CD14-positive monocyte (primary cell): ENCODE data around the gene CAMTA1. TPM values are rescaled to one million over a fixed set of nuclear protein-coding genes. Genes with fewer than 3 reads are reported as not detected.
A peak's percentile ranks its signal among the peaks of the same experiment; 100 is the strongest.

Experiments
- DNase-seq, 3 donors: peaks; one replicate each; pipeline ENCODE4 v3.0.0-alpha.2; 2011 to 2022
- H2AFZ ChIP-seq: 2 replicates; pipeline ENCODE4 v1.6.0; 2012; ENCODE audit warnings: mild to moderate bottlenecking, low read depth, low read length, inconsistent platforms; ENCODE audit not compliant: insufficient read depth, poor library complexity, severe bottlenecking
- H3K27ac ChIP-seq, 2 donors: 1 replicate in 1 of 2; 2 replicates in 1 of 2; pipeline ENCODE4 v1.5.1; 2012 to 2013; ENCODE audit warnings: low read length in 2 of 2, control low read depth in 1 of 2, inconsistent platforms in 1 of 2, low read depth in 1 of 2, mild to moderate bottlenecking in 1 of 2
- H3K27me3 ChIP-seq, 2 donors: one replicate each; pipeline versions ENCODE4 v1.6.0 to v1.6.1; 2011 to 2013; ENCODE audit warnings: low read length in 2 of 2; ENCODE audit not compliant: control insufficient read depth in 2 of 2, insufficient read depth in 2 of 2
- H3K36me3 ChIP-seq, 2 donors: replicated peaks in 1 of 2; 1 replicate in 1 of 2; 2 replicates in 1 of 2; pipeline versions ENCODE4 v1.5.1 to v1.6.1; 2012 to 2013; ENCODE audit warnings: low read length in 2 of 2, control low read depth in 1 of 2, inconsistent platforms in 1 of 2, mild to moderate bottlenecking in 1 of 2; ENCODE audit not compliant: insufficient read depth in 2 of 2, control insufficient read depth in 1 of 2
- H3K4me1 ChIP-seq, 2 donors: 1 replicate in 1 of 2; 2 replicates in 1 of 2; pipeline versions ENCODE4 v1.5.1 to v1.6.1; 2012 to 2013; ENCODE audit warnings: low read length in 2 of 2, control low read depth in 1 of 2, inconsistent platforms in 1 of 2, mild to moderate bottlenecking in 1 of 2, moderate library complexity in 1 of 2; ENCODE audit not compliant: insufficient read depth in 2 of 2, control insufficient read depth in 1 of 2
- H3K4me2 ChIP-seq: replicated peaks from 2 replicates; pipeline ENCODE3; 2012; ENCODE audit warnings: low read length, moderate library complexity, mild to moderate bottlenecking; ENCODE audit not compliant: poor library complexity, severe bottlenecking; ENCODE audit errors: extremely low read depth
- H3K4me3 ChIP-seq, 3 experiments: fragments of 200-600 bp in 1 of 3; sonication (generic) in 1 of 3; replicated peaks in 1 of 3; 1 replicate in 2 of 3; 2 replicates in 1 of 3; pipeline ENCODE4 v1.5.1; 2011 to 2013; ENCODE audit warnings: low read length in 3 of 3, mild to moderate bottlenecking in 3 of 3, control low read depth in 2 of 3, low read depth in 2 of 3, inconsistent platforms in 1 of 3, moderate library complexity in 1 of 3
- H3K79me2 ChIP-seq: 2 replicates; pipeline ENCODE4 v1.6.0; 2012; ENCODE audit warnings: mild to moderate bottlenecking, control low read depth, inconsistent platforms, low read length, moderate library complexity; ENCODE audit not compliant: insufficient read depth
- H3K9ac ChIP-seq: 2 replicates; pipeline ENCODE4 v1.6.0; 2017; ENCODE audit warnings: low read length, mild to moderate bottlenecking; ENCODE audit not compliant: insufficient read depth, poor library complexity, severe bottlenecking
- H3K9me3 ChIP-seq, 2 donors: replicated peaks in 1 of 2; 1 replicate in 1 of 2; 2 replicates in 1 of 2; pipeline versions ENCODE4 v1.5.1 to v1.6.1; 2012 to 2013; ENCODE audit warnings: low read length in 2 of 2, control low read depth in 1 of 2; ENCODE audit not compliant: control insufficient read depth in 1 of 2, insufficient read depth in 1 of 2
- H4K20me1 ChIP-seq: 2 replicates; pipeline ENCODE4 v1.6.0; 2012; ENCODE audit warnings: mild to moderate bottlenecking, low read length, control low read depth, moderate library complexity; ENCODE audit not compliant: insufficient read depth
- H3K27ac Mint-ChIP-seq, 7 donors: one replicate each; pipeline ENCODE4 v1.8.0; 2020; ENCODE audit warnings: mild to moderate bottlenecking in 7 of 7, mixed read lengths in 7 of 7, moderate library complexity in 6 of 7, inconsistent platforms in 2 of 7
- H3K27me3 Mint-ChIP-seq, 3 donors: one replicate each; pipeline ENCODE4 v1.8.0; 2021 to 2022; ENCODE audit warnings: low read depth in 3 of 3, mild to moderate bottlenecking in 3 of 3, mixed read lengths in 3 of 3, moderate library complexity in 3 of 3, inconsistent platforms in 1 of 3
- H3K36me3 Mint-ChIP-seq, 2 donors: one replicate each; pipeline ENCODE4 v1.8.0; 2020; ENCODE audit warnings: mixed read lengths in 2 of 2, inconsistent platforms in 1 of 2, mild to moderate bottlenecking in 1 of 2
- H3K4me1 Mint-ChIP-seq: one replicate; pipeline ENCODE4 v1.8.0; 2020; ENCODE audit warnings: mild to moderate bottlenecking, mixed read lengths
- H3K4me3 Mint-ChIP-seq, 2 donors: one replicate each; pipeline ENCODE4 v1.8.0; 2020; ENCODE audit warnings: mild to moderate bottlenecking in 2 of 2, mixed read lengths in 2 of 2, moderate library complexity in 1 of 2
- H3K9me3 Mint-ChIP-seq, 7 donors: one replicate each; pipeline ENCODE4 v1.8.0; 2020 to 2022; ENCODE audit warnings: mixed read lengths in 7 of 7, mild to moderate bottlenecking in 6 of 7, moderate library complexity in 6 of 7, inconsistent platforms in 2 of 7
- CTCF ChIP-seq: fragments of 200-600 bp; IDR thresholded peaks from one replicate; pipeline ENCODE4 v1.8.0; 2022; ENCODE audit warnings: antibody characterized with exemption, mild to moderate bottlenecking
- WGBS: methylation state at CpG from one replicate; pipeline ENCODE4 v1.1.5; 2013; ENCODE audit warnings: missing lambda C conversion rate; ENCODE audit not compliant: insufficient coverage; 5-methylcytosine and 5-hydroxymethylcytosine counted together
- intact Hi-C, 2 donors: fragments of 100-400 bp; cut with micrococcal nuclease; formaldehyde crosslinking; loops; one replicate each; pipeline versions ENCODE4 v1.15.0 to v1.15.1; 2023
- polyA plus RNA-seq, 3 donors: library from polyadenylated mRNA; depleted of rRNA in 1 of 3; unstranded in 2 of 3; stranded (reverse) in 1 of 3; fragments of 300-500 nt in 2 of 3; fragments of >200 nt in 1 of 3; fragmentation: Illumina TruSeq in 2 of 3; gene quantifications; 1 replicate in 2 of 3; 2 replicates in 1 of 3; pipeline ENCODE4 v1.2.3, GENCODE V29; 2012 to 2021

The CAMTA1 gene
- polyA plus RNA-seq, 3 donors = 52.0 to 89.6 (median 78.3) TPM

DNA sequence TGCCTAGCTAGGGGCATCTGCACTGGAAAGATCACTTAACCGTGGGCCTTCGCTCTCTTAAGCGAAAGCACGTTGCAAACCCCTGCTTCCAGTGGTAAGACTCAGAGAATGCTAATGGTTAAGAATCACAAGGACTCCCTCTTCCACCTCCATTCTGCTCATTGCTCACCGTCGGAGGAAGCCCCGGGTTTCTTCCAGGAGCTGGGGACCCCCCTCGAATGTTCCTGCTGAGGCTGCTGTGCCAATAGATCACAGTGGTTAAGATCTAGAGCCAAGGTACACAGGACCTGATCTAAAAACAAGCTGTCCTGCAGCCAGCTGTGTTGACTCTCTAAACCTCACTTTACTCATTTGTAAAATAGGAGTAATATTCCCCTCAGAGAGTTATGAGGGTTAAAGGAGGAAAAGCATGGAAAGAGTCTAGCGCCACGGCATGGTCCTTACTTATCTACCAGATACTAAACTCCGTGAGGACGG, 986.6 kb downstream of the CAMTA1 start:
- Histone ChIP-seq H3K79me2 (peaks cover 53% of the 10 kb centered on the region), H3K4me1 (peaks cover 34 to 40% of the 10 kb centered on the region in 2 donors), H3K9me3 (no peaks in the 10 kb centered on the region), H3K4me3 (peak overlapping the region; percentile 72 to 94 (median 91)), H3K27me3 (no peaks in the 10 kb centered on the region), H3K9ac (peak overlapping the region; percentile 92), H2AFZ (peak overlapping the region; percentile 73), H3K27ac (peak overlapping the region; percentile 94 to 99), H3K36me3 (peaks cover 11 to 38% of the 10 kb centered on the region in 2 donors), H4K20me1 (peaks cover 27% of the 10 kb centered on the region), H3K4me2 (peak overlapping the region; percentile 95)
- Mint-ChIP-seq H3K4me3 (peak overlapping the region; percentile 88 to 92), H3K27ac (peak overlapping the region; percentile 96 to 99 (median 98)), H3K27me3 (no peaks in the 10 kb centered on the region), H3K9me3 (no peaks in the 10 kb centered on the region), H3K36me3 (peaks cover 39 to 45% of the 10 kb centered on the region in 2 donors), H3K4me1 (peaks cover 45% of the 10 kb centered on the region)
- WGBS = 3% methylated on average over 8 of the region's 12 CpGs
- TF ChIP-seq CTCF = no peak
- DNase-seq = no peak
- intact Hi-C loops = loop anchor here (1.0 to 10.0 kb wide), 4 partner anchors 10 to 193 kb away; partner anchors contain the start of genes PARK7 (in 1 of the 2) and PER3 (in 1 of the 2)

GRCh38 chr1:7777591-7777990, 992.3 kb downstream of the CAMTA1 start:
- Histone ChIP-seq H3K4me3 (no peak overlapping the region), H3K4me2 (no peak overlapping the region), H3K9ac (no peak overlapping the region), H3K27ac (no peak overlapping the region), H3K9me3 (no peaks in the 10 kb centered on the region), H2AFZ (no peak overlapping the region), H4K20me1 (peaks cover 46% of the 10 kb centered on the region), H3K4me1 (peaks cover 37 to 48% of the 10 kb centered on the region in 2 donors), H3K36me3 (peaks cover 46 to 78% of the 10 kb centered on the region in 2 donors), H3K79me2 (peaks cover 59% of the 10 kb centered on the region), H3K27me3 (no peaks in the 10 kb centered on the region)
- WGBS = 91% methylated on average over 3 of the region's 3 CpGs
- no peak for DNase-seq
- no peak for TF ChIP-seq CTCF
- Mint-ChIP-seq H3K27me3 (no peaks in the 10 kb centered on the region), H3K36me3 (peaks cover 63 to 79% of the 10 kb centered on the region in 2 donors), H3K4me3 (no peak overlapping the region), H3K27ac (peak overlapping the region in 1 of 7 donors; percentile 16), H3K9me3 (no peaks in the 10 kb centered on the region), H3K4me1 (peaks cover 50% of the 10 kb centered on the region)
- intact Hi-C loops = loop anchor here in 1 of 2 donors (10.0 kb wide), 1 partner anchor 187 kb away; the partner anchor contains the start of gene PARK7
